ENCODE results near the gene JOSD2. TPM values are rescaled to one million over a fixed set of nuclear protein-coding genes. Genes with fewer than 3 reads are reported as not detected.

Gene JOSD2
- total RNA-seq, 4 donors from 2014 or later, result 26.3 to 45.1 (median 34.9) TPM

DNA sequence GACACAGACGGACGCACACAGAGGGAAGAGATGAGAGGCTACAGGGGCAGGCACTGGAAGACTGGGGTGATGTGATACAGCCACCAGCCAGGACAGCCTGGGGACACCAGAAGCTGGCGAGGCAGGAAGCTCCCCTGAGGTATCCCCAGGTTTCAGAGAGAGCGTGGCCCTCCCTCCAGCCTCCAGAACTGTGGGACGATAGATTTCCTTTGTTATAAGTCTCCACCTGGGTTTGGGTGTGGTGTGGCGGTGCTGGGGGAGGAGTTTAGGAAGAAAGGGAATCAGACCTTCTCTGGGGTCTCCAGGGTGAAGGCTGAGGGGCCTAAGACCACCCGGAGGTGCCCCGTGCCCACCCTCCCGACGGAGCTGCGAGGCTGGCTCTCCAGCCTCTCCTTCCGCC is 5.5 kb upstream of the JOSD2 start:
- TF ChIP-seq POLR2A (IDR thresholded peaks at IDR 0.05), result no peak
- TF ChIP-seq, protein P1, sequence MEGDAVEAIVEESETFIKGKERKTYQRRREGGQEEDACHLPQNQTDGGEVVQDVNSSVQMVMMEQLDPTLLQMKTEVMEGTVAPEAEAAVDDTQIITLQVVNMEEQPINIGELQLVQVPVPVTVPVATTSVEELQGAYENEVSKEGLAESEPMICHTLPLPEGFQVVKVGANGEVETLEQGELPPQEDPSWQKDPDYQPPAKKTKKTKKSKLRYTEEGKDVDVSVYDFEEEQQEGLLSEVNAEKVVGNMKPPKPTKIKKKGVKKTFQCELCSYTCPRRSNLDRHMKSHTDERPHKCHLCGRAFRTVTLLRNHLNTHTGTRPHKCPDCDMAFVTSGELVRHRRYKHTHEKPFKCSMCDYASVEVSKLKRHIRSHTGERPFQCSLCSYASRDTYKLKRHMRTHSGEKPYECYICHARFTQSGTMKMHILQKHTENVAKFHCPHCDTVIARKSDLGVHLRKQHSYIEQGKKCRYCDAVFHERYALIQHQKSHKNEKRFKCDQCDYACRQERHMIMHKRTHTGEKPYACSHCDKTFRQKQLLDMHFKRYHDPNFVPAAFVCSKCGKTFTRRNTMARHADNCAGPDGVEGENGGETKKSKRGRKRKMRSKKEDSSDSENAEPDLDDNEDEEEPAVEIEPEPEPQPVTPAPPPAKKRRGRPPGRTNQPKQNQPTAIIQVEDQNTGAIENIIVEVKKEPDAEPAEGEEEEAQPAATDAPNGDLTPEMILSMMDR (IDR thresholded peaks at IDR 0.05), result no peak
- intact Hi-C loops (cut with DNase I), result no loop called here
- Histone ChIP-seq H3K4me3 (peak overlapping the region in 1 of 4 donors; percentile 23), H3K36me3 (no peaks in the 10 kb centered on the region), H3K27me3 (peaks cover 0 to 22% (median 0%) of the 10 kb centered on the region in 4 donors), H3K27ac (no peak overlapping the region), H3K4me1 (peaks cover 0 to 8% (median 0%) of the 10 kb centered on the region in 3 donors), H3K9me3 (no peaks in the 10 kb centered on the region)
- no peak for DNase-seq
- 49 to 59% methylated on average over 5 to 11 of the region's 12 CpGs for WGBS, 2 donors

DNA sequence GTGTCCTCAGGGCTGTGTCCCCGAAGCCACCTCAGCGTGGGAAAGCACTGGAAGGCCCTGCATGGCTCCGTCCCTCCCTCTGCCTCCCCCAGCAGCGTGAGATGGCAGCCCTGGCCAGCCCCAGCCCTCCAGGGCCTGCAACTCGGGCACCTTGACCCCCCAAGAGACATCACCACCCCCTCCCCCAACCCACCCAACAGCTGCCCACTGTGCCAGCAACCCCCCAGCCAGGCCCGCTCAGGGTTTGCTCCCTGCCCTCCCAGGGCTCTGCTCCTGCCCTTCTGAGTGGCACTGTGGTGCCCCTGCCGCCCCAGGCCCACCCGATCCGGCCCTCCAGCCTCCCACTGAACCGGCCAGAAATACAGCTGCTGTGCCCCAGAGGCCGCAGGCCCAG is 4.2 kb upstream of the JOSD2 start:
- no CpG with 5 or more reads among the region's 11 CpGs for WGBS, 2 donors
- intact Hi-C loops (cut with DNase I), result no loop called here
- no peak for DNase-seq

DNA sequence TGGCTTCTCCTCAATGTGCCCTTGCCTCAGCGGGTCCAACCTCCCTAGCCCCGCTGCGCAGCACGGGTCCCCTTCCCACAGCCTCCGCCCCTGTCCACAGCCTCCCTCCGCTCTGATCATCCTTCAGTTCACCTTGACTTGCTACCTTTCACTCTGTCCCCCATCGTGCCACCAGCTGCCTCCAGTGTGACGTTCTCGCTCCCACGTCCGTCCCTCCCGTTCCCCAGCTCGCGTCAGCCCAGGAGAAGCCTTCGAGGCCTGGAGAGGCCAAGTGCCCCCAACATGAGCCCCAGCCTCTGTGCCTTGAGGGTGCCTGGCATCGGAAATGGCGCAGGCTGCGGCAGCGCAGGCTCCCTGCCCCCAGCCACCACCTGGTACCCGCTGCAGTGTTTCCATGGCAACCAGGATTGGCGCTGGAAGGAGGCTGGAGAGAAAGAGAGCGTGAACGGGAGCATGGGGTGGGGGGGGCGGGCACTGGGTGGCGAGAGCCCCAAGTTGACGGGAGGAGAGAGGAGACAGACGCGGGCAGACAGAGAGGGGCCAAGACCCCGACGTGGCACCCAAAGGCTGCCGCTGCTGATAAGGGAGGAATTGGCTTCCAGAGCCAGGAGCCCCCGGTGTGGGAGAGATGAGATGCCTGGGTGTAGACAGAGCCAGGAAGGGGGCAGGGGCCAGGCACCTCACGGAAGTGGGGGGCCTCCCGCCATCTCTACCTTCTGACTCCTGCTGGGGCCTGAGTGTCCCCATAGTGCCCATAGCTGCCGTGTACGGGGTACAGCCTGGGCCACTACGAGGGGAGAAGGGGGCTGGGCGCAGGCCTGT is 3.6 kb upstream of the JOSD2 start:
- peaks cover 0 to 22% (median 0%) of the 10 kb centered on the region in 4 donors for H3K27me3 ChIP-seq
- 38 to 42% methylated on average over 23 to 26 of the region's 38 CpGs for WGBS, 2 donors
- no peaks in the 10 kb centered on the region for H3K9me3 ChIP-seq
- no peak for TF ChIP-seq POLR2A (IDR thresholded peaks at IDR 0.05)
- TF ChIP-seq, protein P1 (IDR thresholded peaks at IDR 0.05), result no peak
- no peak overlapping the region for H3K4me3 ChIP-seq
- no peak overlapping the region for H3K27ac ChIP-seq
- H3K36me3 ChIP-seq, result no peaks in the 10 kb centered on the region
- intact Hi-C loops (cut with DNase I), result no loop called here
- DNase-seq, result no peak
- H3K4me1 ChIP-seq, result peaks cover 7 to 21% (median 8%) of the 10 kb centered on the region in 3 donors

More for the DNA sequence above, 4.2 kb upstream of the JOSD2 start:
- Histone ChIP-seq H3K27ac (no peak overlapping the region), H3K36me3 (no peaks in the 10 kb centered on the region), H3K27me3 (peaks cover 0 to 22% (median 0%) of the 10 kb centered on the region in 4 donors), H3K4me1 (peaks cover 5 to 16% (median 6%) of the 10 kb centered on the region in 3 donors), H3K9me3 (no peaks in the 10 kb centered on the region), H3K4me3 (no peak overlapping the region)
- TF ChIP-seq POLR2A (IDR thresholded peaks at IDR 0.05), result no peak
- TF ChIP-seq, protein P1 (IDR thresholded peaks at IDR 0.05), result no peak

DNA sequence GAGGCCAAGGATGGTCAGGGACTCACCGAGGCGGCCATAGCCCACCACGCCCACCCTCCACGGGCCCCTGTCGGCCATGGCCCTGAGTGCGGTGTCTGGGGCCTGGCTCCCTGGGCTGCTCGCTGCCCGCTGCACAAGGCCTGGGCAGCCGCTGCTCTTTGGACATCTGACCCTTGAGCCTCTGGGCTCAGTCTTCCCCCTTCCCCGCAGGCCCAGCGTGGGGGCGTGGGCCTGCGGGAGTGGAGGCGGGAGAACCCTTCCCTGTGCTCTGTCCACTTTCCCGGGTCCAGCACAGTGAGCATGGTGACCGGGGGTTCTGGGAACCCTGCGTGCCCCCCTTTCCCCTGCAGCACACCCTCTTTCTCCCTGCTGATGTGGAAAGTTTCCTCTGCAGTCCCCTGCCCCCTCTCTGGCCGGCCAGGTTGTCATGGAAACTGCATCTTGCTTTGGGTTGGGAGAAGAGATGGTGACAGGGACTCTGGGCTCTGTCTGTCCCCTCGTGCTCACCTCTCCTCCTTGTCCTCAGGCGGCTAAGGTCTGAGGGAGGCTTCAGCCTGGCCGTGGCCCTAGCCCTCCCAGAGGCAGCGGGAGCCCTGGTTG is 2.9 kb upstream of the JOSD2 start, which contains the start of gene ASPDH:
TSS of gene ASPDH (minus strand) at position 168 of the 600 bp plus-strand sequence. CDS start at position 78, 90 bp downstream.
- WGBS, 2 donors, result 26 to 48% methylated on average over 12 to 19 of the region's 22 CpGs

More for the DNA sequence above, 2.9 kb upstream of the JOSD2 start, which contains the start of gene ASPDH:
- intact Hi-C loops (cut with DNase I), result no loop called here
- Histone ChIP-seq H3K4me1 (peaks cover 7 to 25% (median 8%) of the 10 kb centered on the region in 3 donors), H3K9me3 (no peaks in the 10 kb centered on the region), H3K27me3 (peaks cover 0 to 22% (median 0%) of the 10 kb centered on the region in 4 donors), H3K4me3 (no peak within 1 kb of the TSS), H3K36me3 (peaks cover 0 to 4% (median 0%) of the 10 kb centered on the region in 3 donors), H3K27ac (no peak within 1 kb of the TSS)
- no peak for DNase-seq
- no peak for TF ChIP-seq POLR2A (IDR thresholded peaks at IDR 0.05)
- TF ChIP-seq, protein P1 (IDR thresholded peaks at IDR 0.05), result no peak

Measured in esophagus squamous epithelium (tissue), 5 donors.